ENCODE results near the gene PPIL3.

PPIL3 gene

GRCh38 chr2:200878289-200878880 is 10.5 kb downstream of the PPIL3 start:
- H3K9me3 ChIP-seq (ENCODE audit: insufficient read depth, low read length) = no peaks in the 10 kb centered on the region
- H3K4me2 ChIP-seq (ENCODE audit: low read depth, low read length, poor library complexity, severe bottlenecking) = no peak overlapping the region
- no peaks in the 10 kb centered on the region for H4K20me1 ChIP-seq (ENCODE audit: low read depth, low read length)
- no peaks in the 10 kb centered on the region for H3K9me2 ChIP-seq (replicated peaks; ENCODE audit: insufficient read depth, low read length)
- H3F3A ChIP-seq (ENCODE audit: insufficient read depth) = no peaks in the 10 kb centered on the region
- no peak overlapping the region for H3K9ac ChIP-seq (ENCODE audit: low read length)
- peaks cover 38% of the 10 kb centered on the region; the same call in 1 of the 2 replicates for H3K36me3 ChIP-seq (ENCODE audit: low read length)
- no peaks in the 10 kb centered on the region for H3K27me3 ChIP-seq (ENCODE audit: low read length)
- H3K79me2 ChIP-seq (ENCODE audit: insufficient read depth, low read length) = no peaks in the 10 kb centered on the region
- H3K4me3 ChIP-seq (ENCODE audit: insufficient read depth, low read length, poor library complexity, severe bottlenecking) = no peak overlapping the region
- TF ChIP-seq EZH2phosphoT487 (conservative IDR thresholded peaks at IDR 0.05; ENCODE audit: low read length) = no peak
- no peak for TF ChIP-seq CTCF (IDR thresholded peaks at IDR 0.05; ENCODE audit: insufficient read depth, low read length, poor library complexity, severe bottlenecking)
- no peak overlapping the region for H3K27ac ChIP-seq (ENCODE audit: low read depth, low read length)
- no peak overlapping the region for H2AFZ ChIP-seq (ENCODE audit: low read depth, low read length, severe bottlenecking)

GRCh38 chr2:200877443-200877842 is 11.4 kb downstream of the PPIL3 start:
- H3K9me3 ChIP-seq (ENCODE audit: insufficient read depth, low read length) = no peaks in the 10 kb centered on the region
- peaks cover 39% of the 10 kb centered on the region; the same call in 1 of the 2 replicates for H3K36me3 ChIP-seq (ENCODE audit: low read length)
- H3K9me2 ChIP-seq (replicated peaks; ENCODE audit: insufficient read depth, low read length) = no peaks in the 10 kb centered on the region
- no peaks in the 10 kb centered on the region for H3F3A ChIP-seq (ENCODE audit: insufficient read depth)
- H2AFZ ChIP-seq (ENCODE audit: low read depth, low read length, severe bottlenecking) = no peak overlapping the region
- H3K4me2 ChIP-seq (ENCODE audit: low read depth, low read length, poor library complexity, severe bottlenecking) = no peak overlapping the region
- no peaks in the 10 kb centered on the region for H3K27me3 ChIP-seq (ENCODE audit: low read length)
- TF ChIP-seq CTCF (IDR thresholded peaks at IDR 0.05; ENCODE audit: insufficient read depth, low read length, poor library complexity, severe bottlenecking) (no peak), EZH2phosphoT487 (conservative IDR thresholded peaks at IDR 0.05; ENCODE audit: low read length) (no peak)
- no peak overlapping the region for H3K4me3 ChIP-seq (ENCODE audit: insufficient read depth, low read length, poor library complexity, severe bottlenecking)
- no peaks in the 10 kb centered on the region for H4K20me1 ChIP-seq (ENCODE audit: low read depth, low read length)
- no peak overlapping the region for H3K27ac ChIP-seq (ENCODE audit: low read depth, low read length)
- H3K79me2 ChIP-seq (ENCODE audit: insufficient read depth, low read length) = no peaks in the 10 kb centered on the region
- H3K9ac ChIP-seq (ENCODE audit: low read length) = no peak overlapping the region

- TF ChIP-seq CTCF (IDR thresholded peaks at IDR 0.05; ENCODE audit: insufficient read depth, low read length, poor library complexity, severe bottlenecking) (no peak), EZH2phosphoT487 (conservative IDR thresholded peaks at IDR 0.05; ENCODE audit: low read length) (no peak)
- H3K4me2 ChIP-seq (ENCODE audit: low read depth, low read length, poor library complexity, severe bottlenecking) = no peak overlapping the region
- no peaks in the 10 kb centered on the region; the same call in 1 of the 2 replicates for H3F3A ChIP-seq (ENCODE audit: insufficient read depth)
- H3K9me2 ChIP-seq (replicated peaks; ENCODE audit: insufficient read depth, low read length) = no peaks in the 10 kb centered on the region
- H3K27me3 ChIP-seq (ENCODE audit: low read length) = no peaks in the 10 kb centered on the region
- H2AFZ ChIP-seq (ENCODE audit: low read depth, low read length, severe bottlenecking) = no peak overlapping the region
- H3K36me3 ChIP-seq (ENCODE audit: low read length) = peaks cover 19% of the 10 kb centered on the region; the same call in 1 of the 2 replicates
- H3K9ac ChIP-seq (ENCODE audit: low read length) = no peak overlapping the region
- no peaks in the 10 kb centered on the region for H3K79me2 ChIP-seq (ENCODE audit: insufficient read depth, low read length)
- no peaks in the 10 kb centered on the region for H4K20me1 ChIP-seq (ENCODE audit: low read depth, low read length)
- H3K9me3 ChIP-seq (ENCODE audit: insufficient read depth, low read length) = no peaks in the 10 kb centered on the region
- no peak overlapping the region for H3K27ac ChIP-seq (ENCODE audit: low read depth, low read length)
- H3K4me3 ChIP-seq (ENCODE audit: insufficient read depth, low read length, poor library complexity, severe bottlenecking) = no peak overlapping the region
Measured at GRCh38 chr2:200873560-200873959, 15.3 kb downstream of the PPIL3 start.
